Panc1 (cell line): Measurements from ENCODE around the gene MRC2. TPM values are rescaled to one million over a fixed set of nuclear protein-coding genes. Genes with fewer than 3 reads are reported as not detected.

Experiments
- ATAC-seq: fragments of 200-7000 bp; cut with Tn5 transposase; 2 replicates; pipeline ENCODE4 v1.9.1; 2020; ENCODE audit warnings: mild to moderate bottlenecking, moderate library complexity
- BruUV-seq: library from RNA; stranded (reverse); fragments of 400-500 nt; replicated peaks from 2 replicates; lab custom pipeline; 2021; lab: Mats Ljungman, UMichigan
- CTCF ChIA-PET: fragments of 300-600 bp; sonication (Branson Sonifier 250); formaldehyde crosslinking; loops from one replicate; lab custom pipeline; 2022; ENCODE audit warnings: antibody characterized with exemption; lab: Charles Lee
- POLR2A ChIA-PET: fragments of 300-600 bp; sonication (Branson Sonifier 250); formaldehyde crosslinking; loops from one replicate; lab custom pipeline; 2022; ENCODE audit warnings: antibody characterized with exemption; lab: Charles Lee
- DNase-seq: peaks from one replicate; pipeline ENCODE4 v3.0.0-alpha.2; 2010; ENCODE audit warnings: low read depth, low spot score
- H3K27ac ChIP-seq: 2 replicates; pipeline ENCODE4 v1.5.1; 2011; ENCODE audit warnings: mild to moderate bottlenecking, low read length, inconsistent platforms
- H3K27me3 ChIP-seq: fragments of 200-500 bp; sonication (Bioruptor generic); 2 replicates; pipeline ENCODE4 v1.6.0; 2014; ENCODE audit warnings: low read length, inconsistent platforms; ENCODE audit not compliant: control insufficient read depth, insufficient read depth
- H3K36me3 ChIP-seq: fragments of 200-500 bp; sonication (Bioruptor generic); 2 replicates; pipeline ENCODE4 v1.5.1; 2014; ENCODE audit warnings: inconsistent platforms, mild to moderate bottlenecking, low read length, moderate library complexity; ENCODE audit not compliant: control insufficient read depth, insufficient read depth
- H3K4me1 ChIP-seq: 2 replicates; pipeline ENCODE4 v1.5.1; 2011; ENCODE audit warnings: inconsistent platforms, mild to moderate bottlenecking, low read length, moderate library complexity; ENCODE audit not compliant: control insufficient read depth, insufficient read depth
- H3K4me3 ChIP-seq, 2 experiments: 2 replicates each; pipeline ENCODE4 v1.5.1; 2011 to 2012; ENCODE audit warnings: low read depth in 2 of 2, low read length in 2 of 2, mild to moderate bottlenecking in 2 of 2, inconsistent platforms in 1 of 2, moderate library complexity in 1 of 2
- H3K9me3 ChIP-seq: fragments of 200-500 bp; sonication (Bioruptor generic); 2 replicates; pipeline ENCODE4 v1.5.1; 2014; ENCODE audit warnings: low read depth, mild to moderate bottlenecking, inconsistent platforms, low read length, moderate library complexity; ENCODE audit not compliant: control insufficient read depth, insufficient read depth
- POLR2AphosphoS5 ChIP-seq: IDR thresholded peaks from 2 replicates; pipeline ENCODE4 v1.6.1; 2012; ENCODE audit warnings: mild to moderate bottlenecking, low read depth, low read length, moderate library complexity
- SIN3A ChIP-seq: IDR thresholded peaks from 2 replicates; pipeline ENCODE4 v1.6.1; 2012; ENCODE audit warnings: low read depth, mild to moderate bottlenecking, low read length, moderate library complexity, borderline replicate concordance; ENCODE audit not compliant: insufficient read depth
- TCF7L2 ChIP-seq: IDR thresholded peaks from 2 replicates; pipeline ENCODE4 v1.6.1; 2011; ENCODE audit warnings: mild to moderate bottlenecking, low read depth, low read length, inconsistent platforms
- in situ Hi-C: cut with HindIII; loops from 2 replicates; pipeline ENCODE4 v1.10.0; 2016; ENCODE audit warnings: low sequenced_read_pairs, low pct_unique_long_range_greater_than_20kb
- intact Hi-C: fragments of 100-400 bp; cut with micrococcal nuclease; formaldehyde crosslinking; loops from one replicate; pipeline ENCODE4 v1.10.0; 2022; ENCODE audit not compliant: unreplicated experiment
- total RNA-seq: library from RNA; stranded (reverse); gene quantifications from one replicate; pipeline ENCODE4 v1.2.1, GENCODE V29; 2021; ENCODE audit not compliant: unreplicated experiment
- TF ChIP-seq, protein P1 (sequence below): fragments of 450-650 bp; IDR thresholded peaks from 2 replicates; pipeline ENCODE4 v1.5.1; 2017; ENCODE audit warnings: mild to moderate bottlenecking
- TF ChIP-seq, protein P2 (sequence below), 2 experiments: IDR thresholded peaks; 2 replicates each; pipeline ENCODE4 v1.6.1; 2011 to 2012; ENCODE audit warnings: low read depth in 2 of 2, control low read depth in 1 of 2, low read length in 1 of 2, mild to moderate bottlenecking in 1 of 2, moderate library complexity in 1 of 2; ENCODE audit not compliant: insufficient read depth in 1 of 2

Gene MRC2
- total RNA-seq, 1 experiment from 2014 or later, result 120 TPM

DNA sequence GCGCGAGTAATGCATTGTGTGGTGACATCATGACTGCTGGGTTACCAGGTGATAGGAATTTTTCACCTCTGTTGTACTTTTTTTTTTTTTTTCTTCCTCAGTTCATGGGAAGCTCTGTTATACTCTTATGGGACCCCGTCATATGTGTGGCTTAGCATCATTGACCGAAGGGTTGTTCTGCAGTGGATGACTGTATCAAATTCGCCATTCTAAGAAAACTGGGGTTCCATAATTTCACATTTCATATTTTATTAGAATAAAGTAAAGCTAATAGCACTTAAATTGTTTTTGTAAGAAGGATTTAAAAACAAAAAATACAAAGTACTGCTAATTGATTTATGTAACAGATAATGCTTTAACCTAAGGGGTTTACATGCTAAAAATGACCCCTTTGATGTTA lies 32.0 kb upstream of the MRC2 start:
- Histone ChIP-seq H3K4me3 (no peak overlapping the region), H3K36me3 (no peaks in the 10 kb centered on the region; the same call in 1 of the 2 replicates), H3K27me3 (no peaks in the 10 kb centered on the region), H3K9me3 (no peaks in the 10 kb centered on the region), H3K4me1 (no peaks in the 10 kb centered on the region), H3K27ac (no peak overlapping the region)
- TF ChIP-seq SIN3A (no peak), POLR2AphosphoS5 (no peak), TCF7L2 (no peak)
- TF ChIP-seq, protein P1, sequence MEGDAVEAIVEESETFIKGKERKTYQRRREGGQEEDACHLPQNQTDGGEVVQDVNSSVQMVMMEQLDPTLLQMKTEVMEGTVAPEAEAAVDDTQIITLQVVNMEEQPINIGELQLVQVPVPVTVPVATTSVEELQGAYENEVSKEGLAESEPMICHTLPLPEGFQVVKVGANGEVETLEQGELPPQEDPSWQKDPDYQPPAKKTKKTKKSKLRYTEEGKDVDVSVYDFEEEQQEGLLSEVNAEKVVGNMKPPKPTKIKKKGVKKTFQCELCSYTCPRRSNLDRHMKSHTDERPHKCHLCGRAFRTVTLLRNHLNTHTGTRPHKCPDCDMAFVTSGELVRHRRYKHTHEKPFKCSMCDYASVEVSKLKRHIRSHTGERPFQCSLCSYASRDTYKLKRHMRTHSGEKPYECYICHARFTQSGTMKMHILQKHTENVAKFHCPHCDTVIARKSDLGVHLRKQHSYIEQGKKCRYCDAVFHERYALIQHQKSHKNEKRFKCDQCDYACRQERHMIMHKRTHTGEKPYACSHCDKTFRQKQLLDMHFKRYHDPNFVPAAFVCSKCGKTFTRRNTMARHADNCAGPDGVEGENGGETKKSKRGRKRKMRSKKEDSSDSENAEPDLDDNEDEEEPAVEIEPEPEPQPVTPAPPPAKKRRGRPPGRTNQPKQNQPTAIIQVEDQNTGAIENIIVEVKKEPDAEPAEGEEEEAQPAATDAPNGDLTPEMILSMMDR, result no peak
- TF ChIP-seq, protein P2, sequence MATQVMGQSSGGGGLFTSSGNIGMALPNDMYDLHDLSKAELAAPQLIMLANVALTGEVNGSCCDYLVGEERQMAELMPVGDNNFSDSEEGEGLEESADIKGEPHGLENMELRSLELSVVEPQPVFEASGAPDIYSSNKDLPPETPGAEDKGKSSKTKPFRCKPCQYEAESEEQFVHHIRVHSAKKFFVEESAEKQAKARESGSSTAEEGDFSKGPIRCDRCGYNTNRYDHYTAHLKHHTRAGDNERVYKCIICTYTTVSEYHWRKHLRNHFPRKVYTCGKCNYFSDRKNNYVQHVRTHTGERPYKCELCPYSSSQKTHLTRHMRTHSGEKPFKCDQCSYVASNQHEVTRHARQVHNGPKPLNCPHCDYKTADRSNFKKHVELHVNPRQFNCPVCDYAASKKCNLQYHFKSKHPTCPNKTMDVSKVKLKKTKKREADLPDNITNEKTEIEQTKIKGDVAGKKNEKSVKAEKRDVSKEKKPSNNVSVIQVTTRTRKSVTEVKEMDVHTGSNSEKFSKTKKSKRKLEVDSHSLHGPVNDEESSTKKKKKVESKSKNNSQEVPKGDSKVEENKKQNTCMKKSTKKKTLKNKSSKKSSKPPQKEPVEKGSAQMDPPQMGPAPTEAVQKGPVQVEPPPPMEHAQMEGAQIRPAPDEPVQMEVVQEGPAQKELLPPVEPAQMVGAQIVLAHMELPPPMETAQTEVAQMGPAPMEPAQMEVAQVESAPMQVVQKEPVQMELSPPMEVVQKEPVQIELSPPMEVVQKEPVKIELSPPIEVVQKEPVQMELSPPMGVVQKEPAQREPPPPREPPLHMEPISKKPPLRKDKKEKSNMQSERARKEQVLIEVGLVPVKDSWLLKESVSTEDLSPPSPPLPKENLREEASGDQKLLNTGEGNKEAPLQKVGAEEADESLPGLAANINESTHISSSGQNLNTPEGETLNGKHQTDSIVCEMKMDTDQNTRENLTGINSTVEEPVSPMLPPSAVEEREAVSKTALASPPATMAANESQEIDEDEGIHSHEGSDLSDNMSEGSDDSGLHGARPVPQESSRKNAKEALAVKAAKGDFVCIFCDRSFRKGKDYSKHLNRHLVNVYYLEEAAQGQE (IDR thresholded peaks at IDR 0.05; ENCODE audit: insufficient read depth in 1 of 2, low read depth in 2 of 2, low read length in 1 of 2), result no peak
- no TSS peak for BruUV-seq
- ChIA-PET CTCF (interaction anchor here (0.6 kb wide), 1 partner anchor 43 kb away, joined by 4 read pairs; no protein-coding TSS in a partner anchor), POLR2A (interaction anchor here (0.5 kb wide), 1 partner anchor 52 kb away, joined by 6 read pairs; no protein-coding TSS in a partner anchor)
- ATAC-seq, result no peak
- no peak for DNase-seq
- in situ Hi-C loops, result no loop called here
- intact Hi-C loops, result no loop called here

DNA sequence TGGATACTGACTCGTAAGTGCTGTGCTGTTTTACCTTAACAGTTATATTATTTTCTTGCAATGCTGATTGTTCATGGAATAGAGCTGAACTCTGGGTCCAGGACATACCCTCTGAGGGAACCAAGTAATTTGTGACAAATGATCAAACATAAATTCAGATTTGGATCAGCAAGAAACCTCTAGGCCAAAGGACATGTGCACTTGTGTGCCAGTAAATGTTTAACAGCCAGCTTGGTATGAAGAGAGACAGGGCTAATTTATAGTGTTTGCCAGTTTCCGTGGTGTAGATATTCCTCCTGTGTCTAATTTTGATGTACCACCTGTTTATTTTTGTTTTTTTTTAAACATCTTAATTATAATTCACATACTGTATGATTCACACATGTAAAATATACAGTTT lies 30.8 kb upstream of the MRC2 start:
- peaks cover 3% of the 10 kb centered on the region; the same call in 1 of the 2 replicates for H3K36me3 ChIP-seq
- in situ Hi-C loops, result no loop called here
- H3K9me3 ChIP-seq, result no peaks in the 10 kb centered on the region
- no peak for DNase-seq
- H3K27ac ChIP-seq, result no peak overlapping the region
- TF ChIP-seq POLR2AphosphoS5 (no peak), TCF7L2 (no peak), SIN3A (no peak)
- TF ChIP-seq, protein P1, result no peak
- TF ChIP-seq, protein P2 (IDR thresholded peaks at IDR 0.05; ENCODE audit: insufficient read depth in 1 of 2, low read depth in 2 of 2, low read length in 1 of 2), result no peak
- H3K27me3 ChIP-seq, result no peaks in the 10 kb centered on the region
- CTCF ChIA-PET, result no interaction called here
- H3K4me1 ChIP-seq, result no peaks in the 10 kb centered on the region
- no TSS peak for BruUV-seq
- POLR2A ChIA-PET, result no interaction called here
- no peak overlapping the region for H3K4me3 ChIP-seq
- no peak for ATAC-seq
- intact Hi-C loops, result no loop called here
